H9 (cell line): ENCODE measurements around the gene CCDC7. TPM values are rescaled to one million over a fixed set of nuclear protein-coding genes. Genes with fewer than 3 reads are reported as not detected.
"Not testable (repeated sequence)": the region's sequence is repeated elsewhere in the genome, so short reads cannot be mapped to it uniquely, and the experiment has no call there.

ENCODE experiments used
- DNase-seq: peaks from one replicate; pipeline ENCODE4 v3.0.0-alpha.2; 2017
- H2AFZ ChIP-seq: one replicate; pipeline ENCODE4 v1.6.1; 2013; ENCODE audit warnings: mild to moderate bottlenecking, low read length, control low read depth, moderate library complexity
- H2AK5ac ChIP-seq: 2 replicates; pipeline ENCODE4 v1.6.1; 2013; ENCODE audit warnings: low read length, control low read depth, mixed read lengths; ENCODE audit not compliant: insufficient read length
- H2BK120ac ChIP-seq: one replicate; pipeline ENCODE4 v1.6.1; 2013; ENCODE audit warnings: low read depth, mild to moderate bottlenecking, low read length, control low read depth, inconsistent platforms; ENCODE audit not compliant: poor library complexity, severe bottlenecking
- H2BK12ac ChIP-seq: 2 replicates; pipeline ENCODE4 v1.6.1; 2013; ENCODE audit warnings: low read length, control low read depth, mixed read lengths, low read depth; ENCODE audit not compliant: insufficient read length
- H2BK15ac ChIP-seq: 2 replicates; pipeline ENCODE4 v1.6.1; 2013; ENCODE audit warnings: low read depth, low read length, control low read depth
- H2BK20ac ChIP-seq: one replicate; pipeline ENCODE4 v1.6.1; 2013; ENCODE audit warnings: low read depth, mild to moderate bottlenecking, low read length, control low read depth, inconsistent platforms; ENCODE audit not compliant: poor library complexity, severe bottlenecking
- H2BK5ac ChIP-seq: 2 replicates; pipeline ENCODE4 v1.6.1; 2013; ENCODE audit warnings: low read length, control low read depth, mixed read lengths; ENCODE audit not compliant: insufficient read length
- H3K14ac ChIP-seq: 2 replicates; pipeline ENCODE4 v1.6.1; 2013; ENCODE audit warnings: low read length, control low read depth; ENCODE audit not compliant: insufficient read depth
- H3K18ac ChIP-seq: 2 replicates; pipeline ENCODE4 v1.6.1; 2013; ENCODE audit warnings: low read depth, mild to moderate bottlenecking, mixed read lengths, low read length, control low read depth; ENCODE audit not compliant: insufficient read length
- H3K23ac ChIP-seq: 2 replicates; pipeline ENCODE4 v1.6.1; 2013; ENCODE audit warnings: low read length, control low read depth, mixed read lengths, low read depth; ENCODE audit not compliant: insufficient read length
- H3K23me2 ChIP-seq: 2 replicates; pipeline ENCODE4 v1.6.1; 2013; ENCODE audit warnings: low read depth, mild to moderate bottlenecking, mixed read lengths, low read length, control low read depth; ENCODE audit not compliant: insufficient read length, poor library complexity, severe bottlenecking
- H3K27ac ChIP-seq: 2 replicates; pipeline ENCODE4 v1.5.1; 2013; ENCODE audit warnings: low read length, control low read depth, mixed read lengths, low read depth; ENCODE audit not compliant: insufficient read length
- H3K27me3 ChIP-seq: 2 replicates; pipeline ENCODE4 v1.6.1; 2013; ENCODE audit warnings: low read length, control low read depth, inconsistent platforms; ENCODE audit not compliant: insufficient read depth
- H3K4ac ChIP-seq: 2 replicates; pipeline ENCODE4 v1.6.1; 2013; ENCODE audit warnings: low read depth, mild to moderate bottlenecking, control low read depth, inconsistent platforms, low read length, moderate library complexity
- H3K4me1 ChIP-seq: 2 replicates; pipeline ENCODE4 v1.6.1; 2013; ENCODE audit warnings: low read length, control low read depth, inconsistent platforms; ENCODE audit not compliant: insufficient read depth
- H3K4me2 ChIP-seq: 2 replicates; pipeline ENCODE4 v1.6.1; 2013; ENCODE audit warnings: low read length, control low read depth, mixed read lengths; ENCODE audit not compliant: insufficient read length, insufficient read depth
- H3K56ac ChIP-seq: 2 replicates; pipeline ENCODE4 v1.6.1; 2013; ENCODE audit warnings: low read depth, mild to moderate bottlenecking, mixed read lengths, low read length, control low read depth; ENCODE audit not compliant: insufficient read length
- H3K79me1 ChIP-seq: 2 replicates; pipeline ENCODE4 v1.6.1; 2013; ENCODE audit warnings: low read depth, mild to moderate bottlenecking, moderate library complexity, low read length, control low read depth, inconsistent platforms; ENCODE audit not compliant: insufficient read depth, poor library complexity, severe bottlenecking
- H3K79me2 ChIP-seq: 2 replicates; pipeline ENCODE4 v1.6.1; 2013; ENCODE audit warnings: low read length, control low read depth, inconsistent platforms; ENCODE audit not compliant: insufficient read depth
- H3K9ac ChIP-seq: 2 replicates; pipeline ENCODE4 v1.6.1; 2013; ENCODE audit warnings: low read length, control low read depth, mixed read lengths; ENCODE audit not compliant: insufficient read length; ENCODE audit errors: extremely low read depth
- H3K9me3 ChIP-seq: one replicate; pipeline ENCODE4 v1.6.1; 2013; ENCODE audit warnings: low read depth, low read length, inconsistent platforms; ENCODE audit not compliant: control insufficient read depth
- H3T11ph ChIP-seq: one replicate; pipeline ENCODE4 v1.6.1; 2013; ENCODE audit warnings: mild to moderate bottlenecking, low read length, control low read depth, inconsistent platforms
- H4K20me1 ChIP-seq: one replicate; pipeline ENCODE4 v1.6.1; 2013; ENCODE audit not compliant: control insufficient read depth, insufficient read length, insufficient read depth
- H4K5ac ChIP-seq: 2 replicates; pipeline ENCODE4 v1.6.1; 2013; ENCODE audit warnings: low read depth, mild to moderate bottlenecking, mixed read lengths, low read length, control low read depth; ENCODE audit not compliant: insufficient read length
- H4K8ac ChIP-seq: replicated peaks from 2 replicates; pipeline ENCODE4 v1.6.1; 2013; ENCODE audit warnings: low read length, control low read depth, mixed read lengths, low read depth; ENCODE audit not compliant: insufficient read length
- H4K91ac ChIP-seq: 2 replicates; pipeline ENCODE4 v1.6.1; 2013; ENCODE audit warnings: low read depth, mild to moderate bottlenecking, moderate library complexity, mixed read lengths, low read length, control low read depth; ENCODE audit not compliant: insufficient read length
- H3K27ac Mint-ChIP-seq, 3 experiments: 2 replicates in 2 of 3; 3 replicates in 1 of 3; pipeline ENCODE4 v1.8.0; 2020 to 2021; ENCODE audit warnings: mixed read lengths in 3 of 3, mild to moderate bottlenecking in 1 of 3, moderate library complexity in 1 of 3
- H3K27me3 Mint-ChIP-seq: 2 replicates; pipeline ENCODE4 v1.8.0; 2021; ENCODE audit warnings: low read depth, mild to moderate bottlenecking, moderate library complexity, mixed read lengths
- H3K36me3 Mint-ChIP-seq, 3 experiments: 2 replicates in 2 of 3; 3 replicates in 1 of 3; pipeline ENCODE4 v1.8.0; 2020 to 2021; ENCODE audit warnings: low read depth in 3 of 3, mixed read lengths in 3 of 3; ENCODE audit not compliant: insufficient read depth in 1 of 3
- H3K4me1 Mint-ChIP-seq, 2 experiments: 2 replicates each; pipeline ENCODE4 v1.8.0; 2020; ENCODE audit warnings: mixed read lengths in 2 of 2
- H3K4me3 Mint-ChIP-seq, 2 experiments: 2 replicates in 1 of 2; 3 replicates in 1 of 2; pipeline ENCODE4 v1.8.0; 2020 to 2021; ENCODE audit warnings: mild to moderate bottlenecking in 2 of 2, mixed read lengths in 2 of 2, moderate library complexity in 1 of 2
- H3K9me3 Mint-ChIP-seq, 2 experiments: 2 replicates in 1 of 2; 3 replicates in 1 of 2; pipeline ENCODE4 v1.8.0; 2020; ENCODE audit warnings: mild to moderate bottlenecking in 2 of 2, mixed read lengths in 2 of 2, moderate library complexity in 1 of 2
- CTCF ChIP-seq: fragments of 200-600 bp; sonication (generic); conservative IDR thresholded peaks from 3 replicates; pipeline ENCODE4 v1.8.0; 2021; ENCODE audit warnings: antibody characterized with exemption, mild to moderate bottlenecking
- WGBS: extraction: QIAGEN DNeasy Blood & Tissue Kit; methylation state at CpG from one replicate; pipeline ENCODE4 v1.1.7; 2013; ENCODE audit warnings: missing lambda C conversion rate, low lambda C conversion rate, mixed read lengths; ENCODE audit not compliant: insufficient read length; ENCODE audit errors: extremely low coverage; 5-methylcytosine and 5-hydroxymethylcytosine counted together
- total RNA-seq: library from RNA; stranded (reverse); gene quantifications from 2 replicates; pipeline ENCODE4 v1.2.1, GENCODE V29; 2021

The CCDC7 gene
- total RNA-seq, 1 experiment from 2014 or later: 1.6 TPM

- peaks cover 5 to 19% (median 8%) of the 10 kb centered on the region in 3 experiments; a peak in 5 of 7 replicates for H3K36me3 Mint-ChIP-seq
- no peak overlapping the region for H3K4me3 Mint-ChIP-seq
- no peak overlapping the region for H2AFZ ChIP-seq
- no peak overlapping the region for H2BK20ac ChIP-seq
- H3K23me2 ChIP-seq: no peaks in the 10 kb centered on the region
- H2AK5ac ChIP-seq: no peak overlapping the region
- no peaks in the 10 kb centered on the region for H4K20me1 ChIP-seq
- H3K27ac Mint-ChIP-seq: no peak overlapping the region
- no peak overlapping the region for H4K5ac ChIP-seq
- no peak overlapping the region for H4K91ac ChIP-seq
- no peaks in the 10 kb centered on the region for H3K27me3 ChIP-seq
- H3K23ac ChIP-seq: no peak overlapping the region
- H3K9ac ChIP-seq: no peak overlapping the region
- no peak overlapping the region for H3K18ac ChIP-seq
- peaks cover 32 to 39% of the 10 kb centered on the region in 2 experiments for H3K9me3 Mint-ChIP-seq
- H3K27ac ChIP-seq: no peak overlapping the region
- DNase-seq: no peak
- H3K4me1 Mint-ChIP-seq: no peaks in the 10 kb centered on the region
- no peaks in the 10 kb centered on the region for H3K79me2 ChIP-seq
- no peak overlapping the region for H3K56ac ChIP-seq
- no peak overlapping the region for H2BK5ac ChIP-seq
- H3K9me3 ChIP-seq: peaks cover 6% of the 10 kb centered on the region
- no peak overlapping the region for H2BK12ac ChIP-seq
- TF ChIP-seq CTCF: no peak
- H3T11ph ChIP-seq: no peak overlapping the region
- no peak overlapping the region for H3K4ac ChIP-seq
- no peak overlapping the region for H2BK120ac ChIP-seq
- no peaks in the 10 kb centered on the region for H3K79me1 ChIP-seq
- no peak overlapping the region for H3K14ac ChIP-seq
- WGBS: no CpG with 5 or more reads among the region's 4 CpGs
- no peak overlapping the region for H4K8ac ChIP-seq
- no peak overlapping the region for H3K4me2 ChIP-seq
- H2BK15ac ChIP-seq: no peak overlapping the region
- H3K4me1 ChIP-seq: no peaks in the 10 kb centered on the region
- peaks cover 6% of the 10 kb centered on the region for H3K27me3 Mint-ChIP-seq
These were observed 305.6 kb downstream of the CCDC7 start for GRCh38 chr10:32751582-32751981.

- not testable (repeated sequence) for H3K18ac ChIP-seq, H3K4me2 ChIP-seq, H3K27me3 Mint-ChIP-seq, H3K27ac Mint-ChIP-seq, H2BK120ac ChIP-seq, H3K14ac ChIP-seq, H4K20me1 ChIP-seq, H4K91ac ChIP-seq, H3K79me2 ChIP-seq, H2BK15ac ChIP-seq, H2BK5ac ChIP-seq, H3K23me2 ChIP-seq, DNase-seq, H3K27me3 ChIP-seq, H4K5ac ChIP-seq, H3T11ph ChIP-seq, H3K4me1 ChIP-seq, H3K27ac ChIP-seq, H3K9ac ChIP-seq, H3K79me1 ChIP-seq, H3K4me3 Mint-ChIP-seq, H3K4ac ChIP-seq, H2AFZ ChIP-seq, H2BK12ac ChIP-seq, H3K9me3 ChIP-seq, H3K4me1 Mint-ChIP-seq, H2BK20ac ChIP-seq, H2AK5ac ChIP-seq, H3K23ac ChIP-seq, H3K56ac ChIP-seq, H4K8ac ChIP-seq
- Mint-ChIP-seq H3K36me3 (peaks cover 0 to 21% (median 8%) of the 10 kb centered on the region in 3 experiments; a peak in 5 of 7 replicates), H3K9me3 (peaks cover 34 to 41% of the 10 kb centered on the region in 2 experiments)
- no CpG with 5 or more reads among the region's 5 CpGs for WGBS
These were observed 309.0 kb downstream of the CCDC7 start for GRCh38 chr10:32754900-32755299.
